Measurements from ENCODE around the gene EIF3L. TPM values are rescaled to one million over a fixed set of nuclear protein-coding genes. Genes with fewer than 3 reads are reported as not detected.

Gene EIF3L
- polyA plus RNA-seq, 1 of the 3 experiments (the other 2 are of a cell fraction) = 478 TPM

DNA sequence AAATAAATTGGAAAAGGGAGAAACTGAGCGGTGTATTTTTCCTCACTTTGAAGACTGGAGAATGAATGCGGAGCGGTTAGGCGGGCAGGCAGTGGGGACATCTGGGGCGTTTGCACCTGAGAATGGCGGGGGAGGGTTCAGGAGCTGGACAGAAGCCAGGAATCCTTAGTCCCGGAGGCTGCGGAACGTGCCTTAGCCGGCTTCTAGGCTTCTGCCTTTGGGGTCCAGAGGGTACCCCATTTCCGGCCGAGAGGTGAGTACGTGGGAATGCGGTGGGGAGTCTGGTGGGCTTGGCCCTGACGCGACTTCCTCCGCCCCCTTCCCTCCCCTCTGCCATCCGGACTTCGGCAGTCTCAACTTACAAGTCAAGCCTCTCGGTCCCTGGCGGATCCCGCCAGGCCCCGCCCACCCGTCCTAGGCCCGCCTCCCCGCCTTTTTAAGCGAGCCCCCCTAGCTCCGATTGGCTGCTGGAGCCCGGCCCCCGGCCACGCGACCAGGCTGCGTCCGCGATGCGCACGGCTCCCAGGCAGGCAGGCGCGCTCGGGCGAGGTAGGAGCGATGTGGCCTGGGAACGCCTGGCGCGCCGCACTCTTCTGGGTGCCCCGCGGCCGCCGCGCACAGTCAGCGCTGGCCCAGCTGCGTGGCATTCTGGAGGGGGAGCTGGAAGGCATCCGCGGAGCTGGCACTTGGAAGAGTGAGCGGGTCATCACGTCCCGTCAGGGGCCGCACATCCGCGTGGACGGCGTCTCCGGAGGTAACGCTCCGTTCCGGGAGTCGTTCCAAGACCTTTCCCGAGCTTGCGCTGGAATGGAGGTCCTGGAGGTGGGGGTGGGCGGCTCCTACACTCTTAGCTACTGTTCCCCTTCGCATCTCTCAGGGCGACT lies 41.6 kb upstream of the EIF3L start, which contains the start of gene GCAT (continued):
- TF ChIP-seq SIN3A (IDR thresholded peaks at IDR 0.05; ENCODE audit: borderline replicate concordance, low read depth, low read length) = peak; percentile 56; the same call in 1 of the 2 replicates
- TF ChIP-seq RFX5 (IDR thresholded peaks at IDR 0.05; ENCODE audit: low read length) = no peak
- TF ChIP-seq FOXM1 (IDR thresholded peaks at IDR 0.05; ENCODE audit: low read depth) = no peak
- no peak for TF ChIP-seq RAD21 (IDR thresholded peaks at IDR 0.05; ENCODE audit: low read length)
- TF ChIP-seq, protein P1, sequence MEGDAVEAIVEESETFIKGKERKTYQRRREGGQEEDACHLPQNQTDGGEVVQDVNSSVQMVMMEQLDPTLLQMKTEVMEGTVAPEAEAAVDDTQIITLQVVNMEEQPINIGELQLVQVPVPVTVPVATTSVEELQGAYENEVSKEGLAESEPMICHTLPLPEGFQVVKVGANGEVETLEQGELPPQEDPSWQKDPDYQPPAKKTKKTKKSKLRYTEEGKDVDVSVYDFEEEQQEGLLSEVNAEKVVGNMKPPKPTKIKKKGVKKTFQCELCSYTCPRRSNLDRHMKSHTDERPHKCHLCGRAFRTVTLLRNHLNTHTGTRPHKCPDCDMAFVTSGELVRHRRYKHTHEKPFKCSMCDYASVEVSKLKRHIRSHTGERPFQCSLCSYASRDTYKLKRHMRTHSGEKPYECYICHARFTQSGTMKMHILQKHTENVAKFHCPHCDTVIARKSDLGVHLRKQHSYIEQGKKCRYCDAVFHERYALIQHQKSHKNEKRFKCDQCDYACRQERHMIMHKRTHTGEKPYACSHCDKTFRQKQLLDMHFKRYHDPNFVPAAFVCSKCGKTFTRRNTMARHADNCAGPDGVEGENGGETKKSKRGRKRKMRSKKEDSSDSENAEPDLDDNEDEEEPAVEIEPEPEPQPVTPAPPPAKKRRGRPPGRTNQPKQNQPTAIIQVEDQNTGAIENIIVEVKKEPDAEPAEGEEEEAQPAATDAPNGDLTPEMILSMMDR (IDR thresholded peaks at IDR 0.05) = no peak
- no peak for TF ChIP-seq TEAD4 (IDR thresholded peaks at IDR 0.05; ENCODE audit: borderline replicate concordance, insufficient read depth)
- no peak for TF ChIP-seq GABPA (IDR thresholded peaks at IDR 0.05; ENCODE audit: low read depth)
- TF ChIP-seq, protein P2, sequence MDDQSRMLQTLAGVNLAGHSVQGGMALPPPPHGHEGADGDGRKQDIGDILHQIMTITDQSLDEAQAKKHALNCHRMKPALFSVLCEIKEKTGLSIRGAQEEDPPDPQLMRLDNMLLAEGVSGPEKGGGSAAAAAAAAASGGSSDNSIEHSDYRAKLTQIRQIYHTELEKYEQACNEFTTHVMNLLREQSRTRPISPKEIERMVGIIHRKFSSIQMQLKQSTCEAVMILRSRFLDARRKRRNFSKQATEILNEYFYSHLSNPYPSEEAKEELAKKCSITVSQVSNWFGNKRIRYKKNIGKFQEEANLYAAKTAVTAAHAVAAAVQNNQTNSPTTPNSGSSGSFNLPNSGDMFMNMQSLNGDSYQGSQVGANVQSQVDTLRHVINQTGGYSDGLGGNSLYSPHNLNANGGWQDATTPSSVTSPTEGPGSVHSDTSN (IDR thresholded peaks at IDR 0.05) = peak; percentile 16; the same call in 1 of the 2 replicates
- TF ChIP-seq GATA2 (CRISPR knock-in tag; IDR thresholded peaks at IDR 0.05) = no peak
- 0 out of 2 replicates have a peak, but pooled peaks have one; percentile 52 for TF ChIP-seq TAF1 (IDR thresholded peaks at IDR 0.05; ENCODE audit: borderline replicate concordance, low read depth, low read length)

GRCh38 chr22:37808294-37808657 lies 40.9 kb upstream of the EIF3L start:
- peaks cover 17% of the 10 kb centered on the region for H3F3A ChIP-seq (replicated peaks; ENCODE audit: insufficient read depth)
- peak overlapping the region; percentile 98 for H3K4me2 ChIP-seq
- peaks cover 22% of the 10 kb centered on the region for H3K79me2 ChIP-seq (ENCODE audit: insufficient read depth)
- peaks cover 0 to 28% of the 10 kb centered on the region in 2 experiments; a peak in 2 of 4 replicates for H3K4me1 ChIP-seq (ENCODE audit: control insufficient read depth in 1 of 2, insufficient read depth in 2 of 2, low read depth in 1 of 2, low read length in 1 of 2)
- no peaks in the 10 kb centered on the region for H3K9me2 ChIP-seq
- no peaks in the 10 kb centered on the region; the same call in 1 of the 2 replicates for H4K20me1 ChIP-seq (ENCODE audit: insufficient read depth)
- no peaks in the 10 kb centered on the region for H3K27me3 ChIP-seq (ENCODE audit: insufficient read depth)
- H3K36me3 ChIP-seq (replicated peaks in 1 of 2; ENCODE audit: control insufficient read depth in 1 of 2, insufficient read depth in 2 of 2, low read length in 1 of 2) = peaks cover 0 to under 1% of the 10 kb centered on the region in 2 experiments
- peak overlapping the region; percentile 66; the same call in 1 of the 2 replicates for H3K9ac ChIP-seq
- H3K27ac ChIP-seq (ENCODE audit: low read depth in 2 of 2, low read length in 1 of 2) = peak overlapping the region in 1 of 2 experiments; percentile 52; a peak in 2 of 4 replicates
- H3K9me3 ChIP-seq = no peaks in the 10 kb centered on the region
- no peak for DNase-seq
- WGBS (ENCODE audit: low lambda C conversion rate) = 28% methylated on average over 4 of the region's 8 CpGs
- H3K4me3 ChIP-seq (ENCODE audit: low read depth in 2 of 2, low read length in 1 of 2) = peak overlapping the region; percentile 70
- CTCF ChIA-PET = interaction anchor here (0.7 to 3.8 kb wide), 6 partner anchors 9 to 132 kb away, joined by 3 to 34 read pairs (median 4); no protein-coding TSS in a partner anchor
- TF ChIP-seq USF2 (IDR thresholded peaks at IDR 0.05; ENCODE audit: borderline replicate concordance, low read depth, low read length) = no peak
- no peak for TF ChIP-seq FOXM1 (IDR thresholded peaks at IDR 0.05; ENCODE audit: low read depth)
- TF ChIP-seq USF1 (IDR thresholded peaks at IDR 0.05; ENCODE audit: borderline replicate concordance, low read depth) = no peak
- no peak for TF ChIP-seq EP300 (IDR thresholded peaks at IDR 0.05; ENCODE audit: borderline replicate concordance in 1 of 2, low read depth in 1 of 2, low read length in 1 of 2)
- TF ChIP-seq, protein P3, sequence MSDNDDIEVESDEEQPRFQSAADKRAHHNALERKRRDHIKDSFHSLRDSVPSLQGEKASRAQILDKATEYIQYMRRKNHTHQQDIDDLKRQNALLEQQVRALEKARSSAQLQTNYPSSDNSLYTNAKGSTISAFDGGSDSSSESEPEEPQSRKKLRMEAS (IDR thresholded peaks at IDR 0.05; ENCODE audit: low read depth) = no peak
- no peak for TF ChIP-seq TCF12 (IDR thresholded peaks at IDR 0.05)
- no peak for TF ChIP-seq RCOR1 (IDR thresholded peaks at IDR 0.05; ENCODE audit: low read length)
- no peak for TF ChIP-seq GABPA (IDR thresholded peaks at IDR 0.05; ENCODE audit: low read depth)
- TF ChIP-seq CHD2 (IDR thresholded peaks at IDR 0.05; ENCODE audit: low read length, partially characterized antibody) = no peak
- TF ChIP-seq, protein P2 (IDR thresholded peaks at IDR 0.05) = no peak
- TF ChIP-seq JUND (IDR thresholded peaks at IDR 0.05) = no peak
- TF ChIP-seq YY1 (IDR thresholded peaks at IDR 0.05; ENCODE audit: low read depth) = no peak
- no peak for TF ChIP-seq SIN3A (IDR thresholded peaks at IDR 0.05; ENCODE audit: borderline replicate concordance, low read depth, low read length)
- TF ChIP-seq RFX5 (IDR thresholded peaks at IDR 0.05; ENCODE audit: low read length) = no peak
- POLR2A ChIA-PET = interaction anchor here (1.4 to 1.9 kb wide), 2 partner anchors 9 to 36 kb away, joined by 7 to 13 read pairs; partner anchors contain the start of gene ANKRD54
- H2AFZ ChIP-seq (ENCODE audit: low read depth) = peak overlapping the region; percentile 87

Data from SK-N-SH (cell line).